ENCODE measurements around the gene NUMA1. TPM values are rescaled to one million over a fixed set of nuclear protein-coding genes. Genes with fewer than 3 reads are reported as not detected.

The NUMA1 gene
- total RNA-seq, 1 donor from 2014 or later = 177 TPM

- no peaks in the 10 kb centered on the region for H3K4me1 ChIP-seq (ENCODE audit: control insufficient read depth in 3 of 3, insufficient read depth in 3 of 3, low read length in 3 of 3)
- H3K9me3 ChIP-seq (ENCODE audit: control insufficient read depth in 3 of 3, low read length in 3 of 3) = no peaks in the 10 kb centered on the region
- no peak overlapping the region for H3K4me3 ChIP-seq (ENCODE audit: low read length in 3 of 3)
- no peak overlapping the region for H3K27ac ChIP-seq (ENCODE audit: low read depth, low read length)
- no peaks in the 10 kb centered on the region for H3K27me3 ChIP-seq (ENCODE audit: control insufficient read depth in 3 of 3, insufficient read depth in 3 of 3, low read length in 3 of 3)
- H3K36me3 ChIP-seq (ENCODE audit: control insufficient read depth in 3 of 3, insufficient read depth in 3 of 3, low read length in 3 of 3) = peaks cover 12 to 19% (median 14%) of the 10 kb centered on the region in 3 donors
- no peak overlapping the region for H3K9ac ChIP-seq (ENCODE audit: low read depth in 1 of 3, low read length in 3 of 3)
Measured at GRCh38 chr11:71963468-71963867, 116.9 kb downstream of the NUMA1 start.

- Histone ChIP-seq H3K27me3 (ENCODE audit: control insufficient read depth in 3 of 3, insufficient read depth in 3 of 3, low read length in 3 of 3) (no peaks in the 10 kb centered on the region), H3K27ac (ENCODE audit: low read depth, low read length) (no peak overlapping the region), H3K9ac (ENCODE audit: low read depth in 1 of 3, low read length in 3 of 3) (no peak overlapping the region), H3K36me3 (ENCODE audit: control insufficient read depth in 3 of 3, insufficient read depth in 3 of 3, low read length in 3 of 3) (peaks cover 12 to 17% (median 14%) of the 10 kb centered on the region in 3 donors), H3K9me3 (ENCODE audit: control insufficient read depth in 3 of 3, low read length in 3 of 3) (no peaks in the 10 kb centered on the region), H3K4me1 (ENCODE audit: control insufficient read depth in 3 of 3, insufficient read depth in 3 of 3, low read length in 3 of 3) (no peaks in the 10 kb centered on the region), H3K4me3 (ENCODE audit: low read length in 3 of 3) (no peak overlapping the region)
Measured at GRCh38 chr11:71962428-71963038, 117.8 kb downstream of the NUMA1 start.

DNA sequence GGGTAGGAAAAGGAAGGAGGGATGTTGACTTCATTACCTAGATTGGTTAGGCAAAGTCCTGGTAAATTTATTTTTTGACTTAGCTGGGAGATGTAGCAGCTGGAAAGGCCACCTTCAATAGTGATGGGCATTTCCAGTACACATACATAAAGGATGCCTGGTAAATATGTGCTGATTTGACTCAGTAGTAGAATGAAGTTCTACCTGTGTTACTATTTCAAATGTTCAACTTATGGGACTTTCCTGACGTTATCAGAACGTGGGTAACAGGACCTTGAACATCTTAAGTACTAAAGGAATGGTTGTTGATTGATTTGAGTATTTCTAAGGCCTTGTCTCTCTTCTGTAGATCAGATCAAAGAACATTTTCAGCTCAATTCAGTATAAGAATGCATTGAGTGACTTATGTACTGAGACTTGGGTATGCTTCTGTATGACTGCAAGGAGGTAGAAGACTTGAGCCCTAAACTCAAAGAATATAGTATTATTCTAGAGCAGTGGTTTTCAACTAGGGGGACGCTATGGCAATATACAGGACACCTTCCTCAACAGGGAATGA lies 124.4 kb downstream of the NUMA1 start:
- no peaks in the 10 kb centered on the region for H3K9me3 ChIP-seq (ENCODE audit: control insufficient read depth in 3 of 3, low read length in 3 of 3)
- H3K27ac ChIP-seq (ENCODE audit: low read depth, low read length) = no peak overlapping the region
- H3K27me3 ChIP-seq (ENCODE audit: control insufficient read depth in 3 of 3, insufficient read depth in 3 of 3, low read length in 3 of 3) = no peaks in the 10 kb centered on the region
- H3K36me3 ChIP-seq (ENCODE audit: control insufficient read depth in 3 of 3, insufficient read depth in 3 of 3, low read length in 3 of 3) = peaks cover 7 to 8% (median 8%) of the 10 kb centered on the region in 3 donors
- no peak overlapping the region for H3K4me3 ChIP-seq (ENCODE audit: low read length in 3 of 3)
- peaks cover 0 to 8% (median 2%) of the 10 kb centered on the region in 3 donors for H3K4me1 ChIP-seq (ENCODE audit: control insufficient read depth in 3 of 3, insufficient read depth in 3 of 3, low read length in 3 of 3)
- no peak overlapping the region for H3K9ac ChIP-seq (ENCODE audit: low read depth in 1 of 3, low read length in 3 of 3)

Small RNAs within 50 kb of the gene (small RNA-seq; reads per million reads assigned to genes)
- gene MIR3165 (not detected), gene RNU6-72P (not detected)

Other genes starting within 250 kb of the NUMA1 start
- not detected for gene DEFB108B, start 247.3 kb downstream of the NUMA1 start, total RNA-seq
- not detected for gene DEFB131B, start 202.1 kb downstream of the NUMA1 start, total RNA-seq
- 13.6 TPM for gene XNDC1N, start 151.9 kb downstream of the NUMA1 start, total RNA-seq
- 25.6 TPM for gene RNF121, start 151.5 kb downstream of the NUMA1 start, total RNA-seq
- gene IL18BP, start 81.6 kb downstream of the NUMA1 start, total RNA-seq = 3.1 TPM
- gene LRRC51, start 308 bp upstream of the NUMA1 start, total RNA-seq = 2.6 TPM
- 42.3 TPM for gene LAMTOR1, start 22.8 kb upstream of the NUMA1 start, total RNA-seq
- gene TOMT, start 25.4 kb upstream of the NUMA1 start, total RNA-seq = not detected
- gene ANAPC15, start 32.2 kb upstream of the NUMA1 start, total RNA-seq = 7.8 TPM
- gene FOLR3, start 55.2 kb upstream of the NUMA1 start, total RNA-seq = 0.52 TPM
- 1.0 TPM for gene FOLR1, start 111.6 kb upstream of the NUMA1 start, total RNA-seq
- gene FOLR2, start 136.3 kb upstream of the NUMA1 start, total RNA-seq = 15.1 TPM
- gene INPPL1, start 144.2 kb upstream of the NUMA1 start, total RNA-seq = 50.6 TPM
- gene PHOX2A, start 163.6 kb upstream of the NUMA1 start, total RNA-seq = not detected

Data from skeletal muscle tissue (tissue), 5 donors.